HG02588 (cell line): ENCODE measurements around the gene STX8.

Source experiments
- ATAC-seq: cut with Tn5 transposase; IDR thresholded peaks from one replicate; pipeline ENCODE4 v1.9.1; 2021; ENCODE audit warnings: mild to moderate bottlenecking, moderate library complexity; ENCODE audit not compliant: unreplicated experiment

STX8 gene

DNA sequence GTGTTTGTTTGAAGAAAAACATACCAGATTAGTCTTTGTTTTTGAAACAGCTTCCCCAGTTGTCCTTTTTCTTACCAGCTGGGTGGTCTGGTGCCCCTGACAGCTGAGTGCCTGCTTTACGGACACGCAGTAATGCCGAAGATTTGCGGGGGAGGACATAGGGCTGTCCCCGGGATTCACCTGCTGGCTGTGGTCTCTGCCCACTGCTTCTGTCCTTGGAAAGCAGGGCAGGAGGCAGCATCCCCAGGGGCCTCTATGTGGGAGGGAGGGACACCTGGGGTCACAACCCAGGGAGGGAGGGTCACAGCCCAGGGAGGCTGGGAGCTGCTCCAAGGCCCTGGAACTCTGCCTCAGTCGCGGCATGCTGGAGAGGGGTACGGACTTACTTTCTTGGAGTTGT is 332.6 kb downstream of the STX8 start:
- no peak for ATAC-seq

DNA sequence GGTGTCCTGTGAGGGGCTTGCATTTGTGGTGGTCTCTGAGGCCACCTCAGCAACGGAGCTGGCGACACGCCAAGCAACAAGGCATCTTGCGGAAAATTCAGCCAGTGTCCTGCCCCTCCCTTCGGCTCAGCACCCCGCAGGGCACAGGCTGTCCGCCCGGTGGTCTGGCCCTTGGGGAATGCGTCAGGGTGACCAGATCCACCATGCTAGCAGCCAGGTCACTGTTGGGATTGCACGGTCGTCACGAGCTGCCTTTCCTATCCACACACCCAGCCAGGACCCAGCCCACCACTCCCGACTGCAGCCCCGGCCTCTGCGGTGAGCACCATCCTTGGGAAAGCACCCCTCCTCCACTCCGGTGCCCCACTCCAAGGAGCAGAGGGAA is 333.1 kb downstream of the STX8 start:
- no peak for ATAC-seq

DNA sequence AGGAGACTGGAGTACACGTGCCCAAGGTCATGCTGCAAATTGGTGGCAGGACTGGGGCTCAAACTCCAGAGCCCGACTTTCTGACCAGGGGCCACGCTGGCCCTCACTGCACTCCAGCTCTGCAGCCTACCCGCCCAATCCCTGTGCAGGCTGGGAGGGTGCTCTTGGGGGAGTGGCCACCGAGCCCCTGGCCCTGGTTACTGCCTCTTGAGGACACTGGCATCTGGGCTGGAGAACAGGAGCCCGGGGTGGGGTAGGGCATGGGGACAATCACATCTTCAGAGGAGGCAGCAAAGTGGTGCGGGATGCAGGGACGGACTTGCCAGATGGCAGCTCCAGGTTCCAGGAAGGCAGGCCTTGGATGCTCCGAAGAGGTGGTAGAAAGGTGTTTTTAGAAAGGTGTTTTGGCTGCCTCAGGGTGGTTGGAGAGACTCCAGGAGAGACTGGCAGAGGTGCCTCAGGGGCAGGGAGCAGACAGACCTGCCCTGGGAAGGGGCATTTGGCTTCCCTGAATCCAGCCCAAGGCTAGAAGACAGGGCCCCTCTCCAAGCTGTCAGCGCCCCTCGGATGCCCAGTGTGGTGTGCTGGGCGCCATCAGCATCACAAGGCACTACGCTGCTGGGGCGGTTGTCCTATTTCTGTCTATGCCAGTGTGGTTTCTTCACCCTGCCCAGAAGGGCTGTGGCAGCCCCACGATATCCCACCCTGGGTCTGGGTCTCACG is 333.7 kb downstream of the STX8 start:
- no peak for ATAC-seq

GRCh38 chr17:9241371-9241712 is 334.3 kb downstream of the STX8 start:
- no peak for ATAC-seq

DNA sequence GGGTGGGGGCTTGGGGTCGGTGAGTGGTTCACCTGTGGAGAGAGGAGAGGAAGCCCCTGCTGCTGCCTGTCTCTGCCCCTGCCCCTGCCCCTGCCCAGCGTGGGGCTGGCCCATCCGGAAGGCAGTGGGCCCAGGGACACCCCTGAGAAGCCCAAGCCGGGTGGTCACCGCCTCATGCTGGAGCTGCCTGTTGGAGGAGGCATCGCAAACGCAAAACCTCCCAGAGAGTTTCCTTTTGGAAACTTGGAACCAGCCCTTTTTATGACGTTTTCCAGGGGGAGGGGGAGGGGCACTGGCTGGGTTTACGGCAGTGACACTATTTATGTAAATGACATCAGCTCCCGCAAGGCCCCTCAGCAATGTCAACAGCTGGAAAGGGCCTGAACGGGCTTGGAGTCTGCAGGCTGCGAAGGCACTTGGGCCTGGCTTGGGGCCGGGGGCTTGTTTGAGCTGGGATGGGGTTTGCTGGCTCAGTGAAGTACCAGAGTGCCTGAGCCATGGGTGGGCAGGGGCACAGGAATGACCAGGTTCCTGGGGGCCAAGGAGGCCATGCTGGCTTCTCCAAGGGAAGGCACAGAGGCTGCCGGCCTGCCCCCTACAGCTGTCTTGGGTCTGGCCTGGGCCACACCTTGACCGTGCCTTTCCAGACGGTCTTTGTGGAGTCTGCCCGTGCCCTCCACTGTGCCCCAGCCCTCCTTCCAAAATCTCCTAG is 334.8 kb downstream of the STX8 start:
- no peak for ATAC-seq

DNA sequence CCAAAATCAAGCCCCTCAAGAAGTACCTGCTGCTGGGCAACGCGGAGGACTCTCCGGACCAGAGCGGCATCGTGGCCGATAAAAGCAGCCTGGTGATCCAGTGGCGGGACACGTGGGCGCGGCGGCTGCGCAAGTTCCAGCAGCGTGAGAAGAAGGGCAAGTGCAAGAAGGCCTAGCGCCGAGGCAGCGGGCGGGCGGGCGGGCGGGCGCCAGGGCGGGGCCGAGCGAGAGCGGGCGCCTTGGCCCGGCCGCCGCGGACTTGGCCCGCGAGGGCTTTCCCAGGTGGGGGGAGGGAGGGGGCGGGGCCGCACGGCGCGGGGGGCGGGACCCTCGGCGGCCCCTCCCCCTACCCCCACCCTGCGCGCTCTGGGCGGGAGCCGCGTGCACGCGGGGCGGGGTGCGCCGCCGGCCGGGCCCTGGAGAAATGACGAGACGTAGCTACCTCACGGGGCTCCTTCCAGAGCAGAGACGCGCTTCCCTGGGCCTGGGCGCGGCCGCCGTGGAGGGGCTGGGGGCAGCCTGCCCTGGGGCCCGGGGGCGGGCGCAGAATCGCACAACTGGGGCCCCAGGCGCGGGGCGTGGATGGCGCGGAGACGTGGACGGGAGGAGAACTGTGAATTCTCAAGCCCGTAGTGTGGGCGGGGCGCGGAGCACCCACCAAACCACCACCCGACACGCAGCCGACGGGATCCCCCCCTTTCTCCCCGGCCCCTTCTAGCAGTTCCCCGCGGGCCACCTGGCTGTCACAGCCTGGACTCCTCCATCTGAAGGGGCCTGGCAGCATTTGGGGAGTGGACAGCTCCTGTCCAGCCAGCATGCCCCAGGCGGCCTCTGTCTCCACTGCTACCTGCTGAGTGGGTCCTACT is 335.6 kb downstream of the STX8 start:
- peak; percentile 53 for ATAC-seq

- ATAC-seq: no peak
These were observed 336.3 kb downstream of the STX8 start for GRCh38 chr17:9239246-9239792.

GRCh38 chr17:9238340-9239245 is 337.0 kb downstream of the STX8 start:
- ATAC-seq: no peak

DNA sequence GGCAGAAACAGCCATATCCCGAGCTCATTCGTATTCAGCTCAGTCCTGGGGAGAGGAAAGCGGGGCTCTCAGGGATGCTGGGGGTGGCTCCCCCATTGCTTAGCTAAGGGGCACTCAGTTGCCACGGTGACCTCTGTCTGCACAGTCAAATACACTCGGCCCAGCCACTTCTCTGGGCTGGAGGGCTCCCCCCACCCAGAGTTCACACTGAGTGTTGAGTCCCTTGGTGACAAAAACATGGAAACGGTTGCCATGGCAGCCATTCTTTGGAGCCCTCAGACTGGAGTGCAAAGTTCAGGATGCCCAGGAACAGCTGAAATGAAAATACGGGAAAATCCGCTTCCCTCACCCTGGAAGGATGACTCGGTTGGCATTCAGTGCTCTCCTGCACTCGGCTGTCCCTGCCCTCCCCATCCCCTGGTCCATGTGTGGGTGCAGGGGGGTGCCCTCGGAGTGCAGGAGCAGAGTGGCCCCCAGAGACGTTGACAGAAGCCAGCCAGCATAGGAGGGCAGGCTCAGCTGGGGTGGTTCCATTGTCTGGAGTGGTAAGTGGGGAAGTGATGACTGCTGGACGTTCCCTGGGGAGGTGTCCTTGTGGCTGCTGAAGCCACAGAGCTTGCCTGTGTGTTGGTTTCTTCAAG is 337.8 kb downstream of the STX8 start:
- no peak for ATAC-seq

- ATAC-seq: no peak
These were observed 338.6 kb downstream of the STX8 start for GRCh38 chr17:9237053-9237410.

GRCh38 chr17:9236286-9237052 is 339.2 kb downstream of the STX8 start:
- ATAC-seq: no peak

- ATAC-seq: no peak
These were observed 340.3 kb downstream of the STX8 start for GRCh38 chr17:9235346-9235745.

- ATAC-seq: no peak
These were observed 341.2 kb downstream of the STX8 start for GRCh38 chr17:9234389-9234945.

DNA sequence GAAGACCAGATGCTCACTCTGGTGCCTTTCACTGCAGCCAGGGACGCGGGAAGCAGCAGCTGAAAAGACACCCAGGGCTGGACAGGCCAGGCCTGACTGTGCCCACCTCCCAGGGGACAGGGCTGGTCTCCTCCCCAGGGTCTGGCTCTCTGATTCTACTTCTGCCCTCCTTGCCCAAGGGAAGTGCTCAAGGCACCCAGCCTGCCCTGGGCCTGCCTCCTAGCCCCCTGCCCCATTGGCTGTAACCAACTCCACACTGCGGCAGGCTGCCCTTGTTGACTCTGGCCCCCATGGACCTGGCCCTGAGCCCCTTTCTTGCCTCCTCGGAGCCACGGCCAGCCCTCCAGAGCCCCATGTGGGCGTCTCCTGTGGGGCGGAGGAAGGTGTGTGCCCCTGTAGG is 341.9 kb downstream of the STX8 start:
- no peak for ATAC-seq

DNA sequence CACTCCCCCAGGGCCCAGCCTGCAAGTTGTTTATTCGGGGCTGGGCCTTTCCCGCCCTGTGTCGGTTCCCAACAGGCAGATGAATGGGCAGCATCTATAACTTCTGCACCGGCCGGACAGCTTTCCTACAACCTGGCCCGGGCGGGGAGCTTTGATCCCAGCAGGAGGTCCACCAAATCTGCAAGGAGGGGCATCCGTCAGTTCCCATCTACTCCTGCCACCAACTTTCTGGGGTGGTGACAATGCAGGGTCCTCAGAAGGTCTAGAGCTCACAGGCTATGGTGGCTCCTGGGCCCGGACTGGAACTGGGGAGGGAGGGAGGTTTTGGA is 342.4 kb downstream of the STX8 start:
- ATAC-seq: no peak

DNA sequence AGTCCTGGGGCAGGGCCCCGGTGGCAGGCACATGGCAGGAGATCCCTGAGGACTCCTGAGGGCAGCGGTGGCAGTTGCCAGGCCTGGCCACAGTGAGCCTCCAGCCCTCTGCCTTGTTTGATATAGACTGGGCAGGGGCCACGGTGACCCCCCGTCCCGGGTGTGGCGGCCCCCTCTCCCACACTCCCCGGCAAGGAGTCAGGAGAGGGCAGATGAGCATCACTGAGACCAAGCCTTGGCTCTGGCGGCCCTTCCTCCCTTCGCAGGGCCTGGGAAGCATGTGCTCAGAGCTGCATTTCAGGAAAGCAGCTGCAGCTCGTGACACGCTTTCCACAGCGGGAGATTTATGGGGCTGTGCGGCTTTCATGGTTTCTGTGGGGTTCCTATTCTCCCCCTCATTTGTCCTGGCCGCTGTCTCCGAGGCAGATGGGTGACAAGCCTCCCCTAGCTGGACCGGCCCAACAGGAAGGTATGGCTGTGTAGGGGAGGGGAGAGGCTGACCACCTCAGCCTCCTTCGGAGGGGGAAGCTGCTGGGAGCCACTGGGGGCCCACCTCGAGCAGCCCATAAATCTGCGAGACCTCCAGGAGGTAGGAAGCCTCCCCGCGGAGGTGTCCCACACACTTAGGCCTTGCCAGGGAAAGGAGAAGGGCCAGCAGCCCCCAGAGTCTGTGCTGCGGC is 342.9 kb downstream of the STX8 start:
- ATAC-seq: no peak

DNA sequence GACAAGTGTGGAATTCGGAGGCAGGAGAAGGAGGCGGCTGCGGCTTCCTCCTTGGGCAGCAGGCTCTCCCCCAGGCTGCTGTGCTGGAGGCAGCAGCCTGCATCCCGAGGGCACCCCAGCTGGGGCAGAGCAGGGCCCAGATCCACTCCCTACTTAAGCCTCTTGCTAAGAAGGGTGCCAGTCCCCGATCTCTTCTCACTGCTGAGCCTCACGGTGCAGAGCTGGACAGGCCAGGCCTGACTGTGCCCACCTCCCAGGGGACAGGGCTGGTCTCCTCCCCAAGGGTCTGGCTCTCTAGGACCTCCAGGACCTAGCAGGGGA is 343.5 kb downstream of the STX8 start:
- no peak for ATAC-seq

DNA sequence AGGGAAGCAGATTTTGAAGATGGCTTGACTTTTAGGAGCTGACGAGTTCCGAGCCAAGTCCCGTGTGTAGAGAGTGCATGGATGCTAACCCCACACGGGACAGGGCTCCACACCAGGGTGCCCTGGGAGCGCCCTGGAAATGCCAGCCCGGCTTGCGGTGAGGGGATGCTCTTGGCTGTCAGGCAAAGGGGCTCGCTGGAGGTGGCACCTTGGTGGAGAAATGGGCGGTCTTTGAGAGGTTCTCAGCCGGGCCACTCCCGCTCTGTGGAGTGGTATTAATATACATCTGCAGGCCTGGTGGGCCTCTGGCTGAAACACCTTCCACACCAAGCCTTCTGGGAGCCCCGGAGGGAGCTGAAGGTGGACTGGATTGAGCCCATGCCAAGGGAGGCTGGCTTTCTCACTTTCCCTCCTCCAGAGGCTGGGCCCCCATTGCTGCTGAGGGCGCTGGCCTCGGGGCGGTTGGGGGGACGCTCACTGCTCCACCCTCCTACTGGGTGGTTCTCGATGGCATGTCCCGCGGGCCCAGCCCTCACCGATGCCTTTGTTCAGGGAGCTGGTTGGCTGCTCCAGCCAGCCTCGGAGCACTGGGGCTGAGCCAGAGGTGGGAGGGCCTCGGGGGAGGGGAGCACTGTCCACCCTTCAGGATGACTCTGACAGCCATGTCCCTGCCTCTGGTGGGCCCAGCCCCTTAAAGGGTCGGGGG is 344.0 kb downstream of the STX8 start:
- no peak for ATAC-seq
